Embryonic facial prominence (tissue), 1 donor: ENCODE data around the gene PATZ1.

Source experiments
- DNase-seq: peaks from one replicate; pipeline ENCODE4 v3.0.0-alpha.2; 2016; ENCODE audit errors: extremely low spot score

PATZ1 gene

GRCh38 chr22:31282748-31283468 lies 63.2 kb downstream of the PATZ1 start:
- no peak for DNase-seq

DNA sequence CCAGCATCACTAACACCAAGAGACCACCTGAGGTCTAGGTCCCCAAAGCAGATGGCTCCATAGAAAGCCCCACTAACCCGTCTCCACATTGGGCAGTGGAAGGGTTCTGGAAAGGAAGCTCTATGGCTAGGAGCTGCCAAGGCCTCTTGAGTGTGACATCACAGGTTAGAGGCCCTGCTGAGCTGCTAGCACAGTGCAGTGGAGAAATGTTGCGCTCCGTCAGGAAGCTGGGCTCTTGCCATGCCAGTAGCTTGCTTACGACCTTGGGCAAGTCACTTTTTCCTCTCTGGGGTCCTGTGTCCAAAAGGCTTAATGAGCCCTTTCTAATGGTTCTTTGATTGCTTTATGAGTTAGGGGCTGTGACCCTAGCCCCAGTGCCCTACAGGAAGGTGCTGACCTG lies 64.4 kb downstream of the PATZ1 start:
- DNase-seq = no peak

GRCh38 chr22:31279821-31280505 lies 66.2 kb downstream of the PATZ1 start:
- no peak for DNase-seq

GRCh38 chr22:31279327-31279669 lies 66.8 kb downstream of the PATZ1 start:
- DNase-seq = no peak

DNA sequence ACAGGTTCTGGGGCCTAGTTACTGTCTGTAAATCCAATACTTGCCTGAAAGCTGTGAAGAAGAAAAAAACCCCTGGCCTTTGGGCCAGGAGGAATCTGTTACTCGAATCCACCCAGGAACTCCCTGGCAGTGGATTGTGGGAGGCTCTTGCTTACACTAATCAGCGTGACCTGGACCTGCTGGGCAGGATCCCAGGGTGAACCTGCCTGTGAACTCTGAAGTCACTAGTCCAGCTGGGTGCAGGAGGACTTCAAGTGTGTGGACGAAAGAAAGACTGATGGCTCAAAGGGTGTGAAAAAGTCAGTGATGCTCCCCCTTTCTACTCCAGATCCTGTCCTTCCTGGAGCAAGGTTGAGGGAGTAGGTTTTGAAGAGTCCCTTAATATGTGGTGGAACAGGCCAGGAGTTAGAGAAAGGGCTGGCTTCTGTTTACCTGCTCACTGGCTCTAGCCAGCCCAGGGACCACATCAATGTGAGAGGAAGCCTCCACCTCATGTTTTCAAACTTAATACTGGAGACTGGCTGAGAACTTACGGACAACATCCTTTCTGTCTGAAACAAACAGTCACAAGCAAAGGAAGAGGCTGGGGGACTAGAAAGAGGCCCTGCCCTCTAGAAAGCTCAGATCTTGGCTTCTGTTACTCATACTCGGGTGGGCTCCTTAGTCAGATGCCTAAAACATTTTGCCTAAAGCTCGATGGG lies 67.4 kb downstream of the PATZ1 start:
- DNase-seq = no peak

DNA sequence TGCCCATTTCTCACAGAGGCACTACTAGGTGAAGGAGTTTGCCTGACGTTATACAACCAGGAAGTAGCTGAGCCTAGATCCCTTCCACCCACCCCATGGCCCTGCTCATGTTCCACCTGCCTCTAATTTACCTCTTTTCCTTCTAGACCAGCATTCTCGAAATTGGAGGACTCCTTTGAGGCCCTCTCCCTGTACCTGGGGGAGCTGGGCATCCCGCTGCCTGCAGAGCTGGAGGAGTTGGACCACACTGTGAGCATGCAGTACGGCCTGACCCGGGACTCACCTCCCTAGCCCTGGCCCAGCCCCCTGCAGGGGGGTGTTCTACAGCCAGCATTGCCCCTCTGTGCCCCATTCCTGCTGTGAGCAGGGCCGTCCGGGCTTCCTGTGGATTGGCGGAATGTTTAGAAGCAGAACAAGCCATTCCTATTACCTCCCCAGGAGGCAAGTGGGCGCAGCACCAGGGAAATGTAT lies 68.0 kb downstream of the PATZ1 start:
- no peak for DNase-seq

- DNase-seq = no peak
Measured at GRCh38 chr22:31277741-31278140, 68.4 kb downstream of the PATZ1 start.

- DNase-seq = no peak
Measured at GRCh38 chr22:31276426-31277167, 69.5 kb downstream of the PATZ1 start.
